CD4-positive, alpha-beta T cell (primary cell): ENCODE results near the gene PBLD. TPM values are rescaled to one million over a fixed set of nuclear protein-coding genes. Genes with fewer than 3 reads are reported as not detected.

Experiments
- ATAC-seq: fragments of 200-7000 bp; cut with Tn5 transposase; one replicate; pipeline ENCODE4 v1.10.0; 2022; ENCODE audit warnings: mild to moderate bottlenecking; ENCODE audit not compliant: poor library complexity
- CTCF ChIA-PET: fragments of 350-600 bp; sonication (Branson Sonifier 250); formaldehyde crosslinking; loops from one replicate; lab custom pipeline; 2021; ENCODE audit warnings: antibody characterized with exemption, inconsistent platforms; lab: Charles Lee
- POLR2A ChIA-PET: fragments of 350-600 bp; sonication (Branson Sonifier 250); formaldehyde crosslinking; loops from one replicate; lab custom pipeline; 2021; ENCODE audit warnings: antibody characterized with exemption, inconsistent platforms; lab: Charles Lee
- DNase-seq, 14 experiments: peaks; one replicate each; pipeline ENCODE4 v3.0.0-alpha.2; 2013 to 2020; ENCODE audit warnings: mixed read lengths in 2 of 14
- H3K27ac ChIP-seq, 2 donors: one replicate each; pipeline versions ENCODE4 v1.5.1 to v1.7.0; 2013; ENCODE audit warnings: low read length in 2 of 2, low read depth in 1 of 2, mild to moderate bottlenecking in 1 of 2
- H3K27me3 ChIP-seq, 2 experiments: 1 replicate in 1 of 2; 2 replicates in 1 of 2; pipeline versions ENCODE4 v1.6.1 to v1.7.0; 2013; ENCODE audit warnings: low read length in 2 of 2, control low read depth in 1 of 2, mild to moderate bottlenecking in 1 of 2, moderate library complexity in 1 of 2; ENCODE audit not compliant: insufficient read depth in 2 of 2, control insufficient read depth in 1 of 2
- H3K36me3 ChIP-seq: one replicate; pipeline ENCODE4 v1.6.1; 2013; ENCODE audit warnings: low read length, control low read depth; ENCODE audit not compliant: insufficient read depth
- H3K4me1 ChIP-seq: one replicate; pipeline ENCODE4 v1.6.1; 2013; ENCODE audit warnings: low read length, control low read depth; ENCODE audit not compliant: insufficient read depth
- H3K4me3 ChIP-seq: one replicate; pipeline ENCODE4 v1.5.1; 2013; ENCODE audit warnings: mild to moderate bottlenecking, low read length, moderate library complexity
- H3K9me3 ChIP-seq, 2 experiments: 1 replicate in 1 of 2; 2 replicates in 1 of 2; pipeline versions ENCODE4 v1.6.1 to v1.7.0; 2013; ENCODE audit warnings: low read length in 2 of 2, mild to moderate bottlenecking in 2 of 2, control low read depth in 1 of 2, moderate library complexity in 1 of 2; ENCODE audit not compliant: control insufficient read depth in 1 of 2, insufficient read depth in 1 of 2
- H3K27ac Mint-ChIP-seq: one replicate; pipeline ENCODE4 v1.8.0; 2020; ENCODE audit warnings: mixed read lengths
- H3K27me3 Mint-ChIP-seq: one replicate; pipeline ENCODE4 v1.8.0; 2021; ENCODE audit warnings: mixed read lengths
- H3K36me3 Mint-ChIP-seq: one replicate; pipeline ENCODE4 v1.8.0; 2021; ENCODE audit warnings: low read depth, mixed read lengths
- H3K4me1 Mint-ChIP-seq: one replicate; pipeline ENCODE4 v1.8.0; 2021; ENCODE audit warnings: low read depth, mixed read lengths
- H3K4me3 Mint-ChIP-seq: one replicate; pipeline ENCODE4 v1.8.0; 2020; ENCODE audit warnings: mild to moderate bottlenecking, mixed read lengths
- H3K9me3 Mint-ChIP-seq: one replicate; pipeline ENCODE4 v1.8.0; 2020; ENCODE audit warnings: mixed read lengths
- intact Hi-C, 2 experiments: fragments of 100-400 bp; cut with DNase I in 1 of 2; cut with micrococcal nuclease in 1 of 2; formaldehyde crosslinking; loops; one replicate each; pipeline versions ENCODE4 v1.15.1 to v1.9.0; 2023 to 2025; cut with DNase I, micrococcal nuclease
- total RNA-seq, 174 experiments: library from RNA in 2 of 174; stranded (reverse) in 2 of 174; gene quantifications; one replicate each; pipeline ENCODE4 v1.2.3 and lab custom pipeline; 2021 to 2026
- TF ChIP-seq, protein P1 (sequence below): fragments of 200-600 bp; IDR thresholded peaks from one replicate; pipeline ENCODE4 v1.8.0; 2022; ENCODE audit warnings: antibody characterized with exemption, mild to moderate bottlenecking

PBLD gene
- total RNA-seq, 2 experiments from 2014 or later: 1.6 to 1.7 TPM

DNA sequence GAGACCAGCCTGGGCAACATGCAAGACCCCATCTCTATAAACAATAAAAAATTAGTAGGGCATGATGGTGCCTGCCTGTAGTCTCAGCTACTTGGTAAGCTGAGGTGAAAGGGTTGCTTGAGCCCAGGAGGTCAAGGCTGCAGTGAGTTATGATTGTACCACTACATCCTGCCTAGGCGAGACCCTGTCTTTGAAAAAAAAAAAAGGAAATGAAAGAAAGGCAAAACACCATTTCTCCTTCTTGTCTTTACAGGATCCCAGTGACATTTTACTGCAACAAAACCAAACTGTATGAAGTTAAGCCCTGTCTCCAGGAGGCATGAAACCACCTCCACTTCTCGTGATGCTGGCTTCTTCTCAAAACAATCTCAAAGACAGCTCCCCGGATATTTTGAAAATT lies 29.9 kb upstream of the PBLD start:
- Histone ChIP-seq H3K27me3 (no peaks in the 10 kb centered on the region), H3K4me3 (no peak overlapping the region), H3K4me1 (no peaks in the 10 kb centered on the region), H3K36me3 (peaks cover 18% of the 10 kb centered on the region), H3K27ac (no peak overlapping the region), H3K9me3 (no peaks in the 10 kb centered on the region)
- no peak for ATAC-seq
- H3K4me1 Mint-ChIP-seq: no peaks in the 10 kb centered on the region
- H3K27ac Mint-ChIP-seq: no peak overlapping the region
- peaks cover 38% of the 10 kb centered on the region for H3K36me3 Mint-ChIP-seq
- H3K4me3 Mint-ChIP-seq: no peak overlapping the region
- H3K27me3 Mint-ChIP-seq: no peaks in the 10 kb centered on the region
- ChIA-PET POLR2A (interaction anchor here (0.7 kb wide), 1 partner anchor 367 kb away, joined by 3 read pairs; no protein-coding TSS in a partner anchor), CTCF (no interaction called here)
- intact Hi-C loops: no loop called here
- no peak for DNase-seq
- TF ChIP-seq, protein P1, sequence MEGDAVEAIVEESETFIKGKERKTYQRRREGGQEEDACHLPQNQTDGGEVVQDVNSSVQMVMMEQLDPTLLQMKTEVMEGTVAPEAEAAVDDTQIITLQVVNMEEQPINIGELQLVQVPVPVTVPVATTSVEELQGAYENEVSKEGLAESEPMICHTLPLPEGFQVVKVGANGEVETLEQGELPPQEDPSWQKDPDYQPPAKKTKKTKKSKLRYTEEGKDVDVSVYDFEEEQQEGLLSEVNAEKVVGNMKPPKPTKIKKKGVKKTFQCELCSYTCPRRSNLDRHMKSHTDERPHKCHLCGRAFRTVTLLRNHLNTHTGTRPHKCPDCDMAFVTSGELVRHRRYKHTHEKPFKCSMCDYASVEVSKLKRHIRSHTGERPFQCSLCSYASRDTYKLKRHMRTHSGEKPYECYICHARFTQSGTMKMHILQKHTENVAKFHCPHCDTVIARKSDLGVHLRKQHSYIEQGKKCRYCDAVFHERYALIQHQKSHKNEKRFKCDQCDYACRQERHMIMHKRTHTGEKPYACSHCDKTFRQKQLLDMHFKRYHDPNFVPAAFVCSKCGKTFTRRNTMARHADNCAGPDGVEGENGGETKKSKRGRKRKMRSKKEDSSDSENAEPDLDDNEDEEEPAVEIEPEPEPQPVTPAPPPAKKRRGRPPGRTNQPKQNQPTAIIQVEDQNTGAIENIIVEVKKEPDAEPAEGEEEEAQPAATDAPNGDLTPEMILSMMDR: no peak
- no peaks in the 10 kb centered on the region for H3K9me3 Mint-ChIP-seq

DNA sequence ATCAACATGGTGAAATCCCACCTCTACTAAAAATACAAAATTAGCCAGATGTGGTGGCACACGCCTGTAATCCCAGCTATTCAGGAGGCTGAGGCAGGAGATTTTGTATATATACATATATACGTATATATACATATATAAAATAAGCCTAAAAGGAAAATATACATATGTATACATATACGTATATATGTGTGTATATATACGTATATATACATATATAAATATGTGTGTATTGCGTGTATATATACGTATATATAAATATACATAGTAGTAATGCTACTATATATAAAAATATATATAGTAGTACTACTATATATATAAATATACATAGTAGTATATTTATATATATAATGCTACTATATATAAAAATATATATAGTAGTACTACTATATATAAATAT lies 26.5 kb upstream of the PBLD start:
- ChIA-PET CTCF (no interaction called here), POLR2A (no interaction called here)
- H3K4me1 Mint-ChIP-seq: no peaks in the 10 kb centered on the region
- no peaks in the 10 kb centered on the region for H3K27me3 Mint-ChIP-seq
- Histone ChIP-seq H3K27me3 (no peaks in the 10 kb centered on the region), H3K36me3 (peaks cover 29% of the 10 kb centered on the region), H3K9me3 (no peaks in the 10 kb centered on the region), H3K4me1 (no peaks in the 10 kb centered on the region), H3K27ac (no peak overlapping the region), H3K4me3 (no peak overlapping the region)
- intact Hi-C loops: no loop called here
- no peaks in the 10 kb centered on the region for H3K9me3 Mint-ChIP-seq
- no peak overlapping the region for H3K4me3 Mint-ChIP-seq
- ATAC-seq (no peak), DNase-seq (no peak)
- H3K36me3 Mint-ChIP-seq: peaks cover 43% of the 10 kb centered on the region
- no peak overlapping the region for H3K27ac Mint-ChIP-seq
- TF ChIP-seq, protein P1: no peak

DNA sequence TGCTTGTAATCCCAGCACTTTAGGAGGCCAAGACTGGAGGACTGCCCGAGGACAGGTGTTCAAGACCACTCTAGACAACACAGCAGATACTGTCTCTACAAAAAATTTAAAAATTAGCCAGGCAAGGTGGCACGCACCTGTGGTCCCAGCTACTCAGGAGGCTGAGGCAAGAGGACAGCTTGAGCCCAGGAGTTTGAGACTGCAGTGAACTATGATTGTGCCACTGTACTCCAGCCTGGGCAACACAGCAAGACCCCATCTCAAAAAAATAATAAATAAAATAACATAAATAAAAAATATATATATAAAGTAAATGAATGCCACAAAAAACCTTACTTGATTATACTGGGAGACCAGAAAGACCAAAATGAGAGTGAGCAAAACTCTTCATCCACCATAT lies 20.8 kb upstream of the PBLD start:
- no peaks in the 10 kb centered on the region for H3K27me3 Mint-ChIP-seq
- H3K4me1 ChIP-seq: peaks cover 2% of the 10 kb centered on the region
- DNase-seq (no peak), ATAC-seq (no peak)
- no peak overlapping the region for H3K27ac ChIP-seq
- H3K4me1 Mint-ChIP-seq: peaks cover 3% of the 10 kb centered on the region
- H3K4me3 Mint-ChIP-seq: no peak overlapping the region
- H3K36me3 Mint-ChIP-seq: peaks cover 40% of the 10 kb centered on the region
- intact Hi-C loops: no loop called here
- H3K27ac Mint-ChIP-seq: no peak overlapping the region
- peaks cover 24% of the 10 kb centered on the region for H3K36me3 ChIP-seq
- H3K4me3 ChIP-seq: no peak overlapping the region
- TF ChIP-seq, protein P1: no peak
- H3K9me3 Mint-ChIP-seq: no peaks in the 10 kb centered on the region
- CTCF ChIA-PET: no interaction called here
- no peaks in the 10 kb centered on the region for H3K27me3 ChIP-seq
- no peaks in the 10 kb centered on the region for H3K9me3 ChIP-seq
- POLR2A ChIA-PET: no interaction called here
